T-helper 2 cell treated with Interferon-gamma antibody and Interleukin-4, amounts not matched to agents 100 ng/mL and 5 ng/mL, for 36 hours (primary cell): ENCODE measurements around the gene NDFIP1. TPM values are rescaled to one million over a fixed set of nuclear protein-coding genes. Genes with fewer than 3 reads are reported as not detected.

Experiments used
- intact Hi-C: fragments of 100-400 bp; cut with micrococcal nuclease; formaldehyde crosslinking; loops from one replicate; pipeline ENCODE4 v1.15.1; 2023
- total RNA-seq: library from RNA; stranded (reverse); gene quantifications from 2 replicates; pipeline ENCODE4 v1.2.3, GENCODE V29; 2022

NDFIP1 gene
- total RNA-seq, 1 donor from 2014 or later, result 58.2 TPM

GRCh38 chr5:142117579-142118151, 9.1 kb downstream of the NDFIP1 start:
- intact Hi-C loops, result no loop called here

DNA sequence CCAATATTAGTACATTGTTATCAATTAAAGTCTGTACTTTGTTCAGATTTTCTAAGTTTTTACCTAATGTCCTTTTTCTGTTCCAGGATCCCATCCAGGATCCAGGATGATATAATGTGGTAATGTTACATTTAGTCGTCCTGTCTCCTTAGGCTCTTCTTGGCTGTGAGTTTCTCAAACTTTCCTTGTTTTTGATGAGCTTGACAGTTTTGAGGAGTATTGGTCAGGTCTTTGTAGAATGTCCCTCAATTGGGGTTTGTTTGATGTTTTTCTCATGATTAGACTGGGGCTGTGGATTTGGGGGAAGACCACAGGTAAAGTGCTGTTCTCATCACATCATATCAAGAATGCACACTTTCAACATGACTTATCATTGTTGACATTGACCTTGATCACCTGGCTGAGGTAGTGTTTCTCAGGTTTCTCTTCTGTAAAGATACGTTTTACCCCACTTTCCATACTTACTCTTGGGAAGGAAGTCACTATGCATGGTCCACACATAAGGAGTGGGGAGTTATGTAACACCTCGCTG, 9.6 kb downstream of the NDFIP1 start:
- intact Hi-C loops, result no loop called here

GRCh38 chr5:142119051-142119625, 10.6 kb downstream of the NDFIP1 start:
- intact Hi-C loops, result no loop called here

GRCh38 chr5:142120247-142120935, 11.8 kb downstream of the NDFIP1 start:
- intact Hi-C loops, result no loop called here

GRCh38 chr5:142122121-142122520, 13.5 kb downstream of the NDFIP1 start:
- intact Hi-C loops, result no loop called here

DNA sequence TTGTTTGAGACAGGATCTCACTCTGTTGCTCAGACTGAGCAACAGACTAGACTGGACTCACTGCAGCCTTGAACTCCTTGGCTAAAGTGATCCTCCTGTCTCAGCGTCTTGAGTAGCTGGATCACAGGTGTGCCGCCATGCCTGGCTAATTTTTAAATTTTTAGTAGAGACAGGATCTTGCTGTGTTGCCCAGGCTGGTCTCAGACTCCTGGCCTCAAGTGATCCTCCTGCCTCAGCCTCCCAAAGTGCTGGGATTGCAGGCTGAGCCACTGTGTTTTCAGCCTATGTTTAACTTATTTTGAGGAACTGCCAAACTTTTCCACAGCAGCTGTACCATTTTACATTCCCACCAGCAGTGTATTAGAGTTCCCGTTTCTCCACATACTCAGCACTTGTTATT, 16.8 kb downstream of the NDFIP1 start:
- intact Hi-C loops, result no loop called here

GRCh38 chr5:142125963-142126362, 17.4 kb downstream of the NDFIP1 start:
- intact Hi-C loops, result no loop called here

DNA sequence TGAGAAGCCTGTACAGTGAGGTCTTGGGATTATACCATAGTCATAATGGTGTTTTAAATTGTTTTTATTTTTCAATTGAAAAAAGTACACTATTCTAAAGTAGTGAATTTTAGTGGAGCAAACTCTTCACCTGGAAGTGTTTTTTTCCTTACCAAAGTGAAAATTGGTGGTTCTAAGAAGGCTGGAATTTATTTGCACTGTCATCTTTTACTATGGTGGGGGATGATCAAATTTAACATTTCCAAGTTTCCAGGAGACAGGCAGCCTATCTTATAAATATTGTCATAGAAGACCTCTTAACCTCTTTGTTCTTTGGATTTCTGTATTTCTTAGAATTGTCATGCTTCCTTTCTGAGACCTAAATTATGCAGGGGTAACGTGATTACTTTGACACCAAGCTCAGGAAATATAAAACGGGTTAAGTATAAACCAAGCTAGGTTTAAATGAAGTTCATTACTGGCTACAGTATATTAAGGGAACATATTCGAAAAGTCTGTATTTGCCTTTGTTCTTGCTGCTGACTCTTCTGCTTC, 20.2 kb downstream of the NDFIP1 start:
- intact Hi-C loops, result loop anchor here (2.0 kb wide), 1 partner anchor 20 kb away; the partner anchor contains the start of gene NDFIP1

GRCh38 chr5:142129446-142130066, 21.0 kb downstream of the NDFIP1 start:
- intact Hi-C loops, result loop anchor here (2.0 to 5.0 kb wide), 2 partner anchors 21 to 32 kb away; partner anchors contain the start of gene NDFIP1

- intact Hi-C loops, result loop anchor here (5.0 kb wide), 1 partner anchor 34 kb away; no protein-coding TSS in a partner anchor
Measured at GRCh38 chr5:142131394-142131793, 22.8 kb downstream of the NDFIP1 start.

DNA sequence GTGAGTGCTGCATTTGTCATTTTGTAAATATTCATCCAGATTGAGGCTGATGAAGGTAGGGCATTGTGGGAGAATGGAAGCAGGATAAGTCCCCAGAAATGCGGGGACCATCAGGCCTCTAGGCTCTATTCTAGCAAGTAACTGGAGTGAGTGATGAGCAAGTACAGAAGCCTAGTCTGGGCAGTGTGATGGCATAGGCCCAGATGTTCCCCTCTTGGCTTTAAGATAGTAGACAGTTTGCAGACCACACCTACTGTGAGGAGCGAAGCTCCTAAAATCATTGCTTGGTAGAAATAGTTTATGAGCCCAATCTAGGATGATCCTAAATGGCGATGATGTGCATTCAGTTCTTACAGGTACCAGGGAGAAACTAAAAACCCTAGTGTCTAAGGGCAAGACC, 24.3 kb downstream of the NDFIP1 start:
- intact Hi-C loops, result loop anchor here (5.0 kb wide), 1 partner anchor 36 kb away; no protein-coding TSS in a partner anchor

DNA sequence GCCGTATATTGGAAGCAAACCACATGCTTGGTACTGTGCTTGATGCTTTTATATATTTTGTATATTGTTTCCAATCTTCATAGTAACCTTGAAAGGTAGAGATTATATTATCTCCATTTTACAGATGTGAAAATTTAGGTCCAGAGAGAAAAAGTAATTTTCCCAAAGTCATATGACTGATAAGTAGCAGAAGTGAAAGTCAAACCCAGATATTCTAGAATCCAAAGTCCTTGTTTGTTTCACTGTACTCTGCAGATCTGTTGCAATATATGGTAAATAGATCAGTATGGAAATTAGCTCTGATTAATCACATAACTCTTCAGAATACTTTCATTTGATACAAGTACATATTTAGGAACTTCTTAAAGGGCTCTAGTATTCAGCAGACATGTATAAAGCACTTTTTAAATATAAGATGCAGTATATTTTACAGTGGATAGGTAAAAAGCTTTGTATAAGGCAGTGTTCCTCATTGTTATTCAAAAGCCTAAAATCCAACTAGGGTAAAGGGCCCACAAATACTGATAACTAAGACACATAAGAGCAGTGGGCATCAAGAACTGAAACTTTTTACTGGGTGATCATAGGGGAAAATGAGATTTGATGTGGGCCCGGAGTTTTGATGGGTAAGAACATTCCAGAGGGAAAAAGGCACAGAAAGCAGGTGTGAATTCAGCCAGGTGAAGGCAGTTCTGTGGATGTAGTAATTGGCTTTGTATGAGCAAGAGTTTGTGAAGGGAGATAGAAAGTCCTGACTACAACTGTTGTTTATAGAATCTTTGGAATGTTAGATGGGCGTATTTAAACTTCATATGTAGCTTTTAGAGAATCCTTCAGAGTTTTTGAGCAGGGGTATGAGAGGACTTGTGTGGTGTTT, 25.0 kb downstream of the NDFIP1 start:
- intact Hi-C loops, result loop anchor here (5.0 kb wide), 1 partner anchor 36 kb away; no protein-coding TSS in a partner anchor

- intact Hi-C loops, result loop anchor here (5.0 kb wide), 1 partner anchor 37 kb away; no protein-coding TSS in a partner anchor
Measured at GRCh38 chr5:142134331-142135010, 25.9 kb downstream of the NDFIP1 start.

DNA sequence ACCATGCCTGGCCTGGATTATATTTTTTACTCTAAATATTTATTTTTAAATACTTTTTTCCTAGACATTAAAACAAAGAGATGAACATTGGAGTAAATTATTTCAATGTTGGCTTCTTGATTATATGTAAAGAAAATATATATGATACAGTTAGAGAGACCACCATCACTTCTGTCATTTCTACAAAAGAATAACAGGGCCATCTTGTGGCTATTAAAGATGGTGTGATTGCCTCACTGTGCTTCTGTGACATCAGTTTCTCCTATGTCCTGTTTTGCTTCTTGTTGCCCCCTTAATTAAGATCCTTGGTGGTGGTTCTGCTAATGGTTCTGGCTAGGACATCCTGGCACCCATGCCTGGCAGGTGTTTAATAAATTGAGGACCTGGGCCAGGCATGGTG, 32.9 kb downstream of the NDFIP1 start:
- intact Hi-C loops, result no loop called here

DNA sequence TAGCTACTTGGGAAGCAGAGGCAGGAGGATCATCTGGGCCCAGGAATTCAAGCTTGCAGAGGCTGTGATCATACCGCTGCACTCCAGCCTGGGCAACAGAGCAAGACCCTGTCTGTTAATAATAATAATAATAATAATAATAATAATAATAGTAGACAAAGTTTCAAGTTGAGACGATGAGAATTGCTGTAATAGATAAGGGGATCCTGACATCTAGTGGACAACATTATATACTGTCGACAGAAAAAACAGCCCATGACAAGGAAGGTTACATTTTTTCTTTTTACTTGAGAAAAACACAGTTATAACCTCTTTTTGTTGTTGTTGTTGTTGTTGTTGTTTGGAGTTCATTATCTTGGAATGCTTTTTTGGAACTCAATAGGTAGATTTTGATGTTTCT, 35.3 kb downstream of the NDFIP1 start:
- intact Hi-C loops, result loop anchor here (2.0 kb wide), 2 partner anchors 451 to 555 kb away; no protein-coding TSS in a partner anchor

DNA sequence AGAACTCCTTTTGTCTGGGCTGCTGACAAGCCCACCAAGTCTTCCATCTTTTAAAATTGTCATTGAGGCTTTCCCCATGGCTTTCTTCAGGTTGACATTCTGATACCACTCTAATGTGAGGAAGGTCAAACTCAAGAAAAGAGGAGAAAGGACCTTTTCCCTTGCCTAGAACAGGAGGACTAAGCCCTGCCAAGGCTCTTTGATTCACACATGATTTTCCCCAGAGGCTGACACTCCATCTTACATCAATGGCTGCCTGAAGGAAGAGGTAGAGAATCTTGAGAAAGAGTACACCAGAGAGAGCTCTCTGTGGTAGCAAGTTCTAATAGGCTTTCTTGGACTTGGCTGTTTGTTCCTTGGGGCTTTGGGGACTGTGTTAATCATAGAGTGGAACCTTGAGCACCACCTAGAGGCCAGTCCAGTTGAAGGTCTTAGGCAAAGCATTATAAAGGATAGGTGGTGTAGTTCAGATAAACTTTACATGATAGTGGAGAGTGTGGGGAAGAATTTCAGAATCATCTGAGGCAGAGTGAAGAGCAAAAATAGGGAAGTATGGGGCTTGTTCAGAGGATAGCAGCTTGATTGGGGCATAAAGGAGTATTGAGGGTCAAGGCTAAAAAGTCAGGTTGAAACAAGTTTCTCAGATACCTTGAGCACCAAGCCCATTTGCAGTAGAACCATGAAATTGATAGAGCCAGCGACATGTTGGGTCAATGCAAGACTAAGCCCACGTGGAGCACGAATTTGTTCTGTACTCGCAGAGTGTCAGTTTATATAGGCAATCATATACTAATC, 36.7 kb downstream of the NDFIP1 start:
- intact Hi-C loops, result loop anchor here (1.0 to 2.0 kb wide), 5 partner anchors 36 to 553 kb away; no protein-coding TSS in a partner anchor

DNA sequence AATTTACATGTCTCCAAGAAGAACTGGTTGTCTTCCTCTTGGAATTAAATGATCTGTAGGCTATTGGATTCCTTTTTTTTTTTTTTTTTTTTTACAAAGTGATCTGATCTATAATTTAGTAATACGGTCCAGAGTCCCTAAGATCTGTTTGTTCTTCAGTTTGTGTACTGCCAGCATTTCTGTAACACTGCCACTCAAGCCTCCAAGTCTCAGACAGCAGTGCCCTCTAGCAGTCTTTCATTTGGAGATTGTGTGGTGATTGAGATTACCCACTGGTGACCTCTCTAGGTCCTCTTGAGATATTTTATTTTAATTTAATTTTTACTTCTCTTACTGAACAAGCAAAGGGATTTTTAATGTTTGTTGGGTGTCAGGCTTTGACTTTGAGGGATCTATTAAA, 40.8 kb downstream of the NDFIP1 start:
- intact Hi-C loops, result no loop called here

- intact Hi-C loops, result loop anchor here (5.0 kb wide), 1 partner anchor 282 kb away; no protein-coding TSS in a partner anchor
Measured at GRCh38 chr5:142150431-142150830, 41.9 kb downstream of the NDFIP1 start.
